ENCODE measurements around the gene KNL1. TPM values are rescaled to one million over a fixed set of nuclear protein-coding genes. Genes with fewer than 3 reads are reported as not detected.

The KNL1 gene
- total and polyA plus RNA-seq, 12 donors = 0.10 to 2.6 (median 0.63) TPM

DNA sequence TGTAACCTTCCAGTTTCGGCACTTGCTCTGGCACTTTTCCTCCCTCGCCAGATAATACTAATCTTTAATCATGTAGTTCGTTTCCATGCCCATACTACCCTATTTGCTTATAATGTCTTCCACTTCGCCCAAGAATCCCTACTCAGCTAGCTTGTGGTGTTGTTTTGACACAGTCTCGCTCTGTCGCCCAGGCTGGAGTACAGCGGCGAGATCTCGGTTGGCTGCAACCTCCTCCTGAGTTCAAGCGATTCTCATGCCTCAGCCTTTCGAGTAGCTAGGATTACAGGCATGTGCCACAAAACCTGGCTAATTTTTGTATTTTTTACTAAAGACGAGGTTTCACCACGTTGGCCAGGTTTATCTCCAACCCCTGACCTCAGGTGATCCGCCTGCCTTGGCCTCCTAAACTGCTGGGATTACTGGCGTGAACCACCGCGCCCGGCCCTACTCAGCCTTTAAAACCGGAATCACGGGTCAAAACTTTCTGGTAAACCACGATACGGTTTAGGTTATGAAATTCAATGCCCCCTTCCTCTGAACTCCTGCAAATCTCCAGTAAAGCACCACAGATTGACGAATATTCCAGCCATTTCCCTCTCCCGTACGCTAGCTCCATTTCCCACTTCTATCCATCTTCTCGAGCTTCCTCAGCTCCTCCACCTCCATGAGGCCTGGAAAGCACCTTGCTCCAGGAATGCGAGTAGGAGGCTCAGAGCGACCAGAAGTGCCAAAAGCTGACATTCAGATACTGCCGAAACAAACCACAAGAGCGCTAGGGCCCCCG is 100.0 kb downstream of the KNL1 start:
- Histone ChIP-seq H3K36me3 (peaks cover 0 to 31% (median 0%) of the 10 kb centered on the region in 9 donors), H3K4me1 (peaks cover 0 to 24% (median 18%) of the 10 kb centered on the region in 9 donors), H3K9me3 (no peaks in the 10 kb centered on the region), H3K27ac (peak overlapping the region; percentile 94 to 100 (median 98)), H3K4me3 (peak overlapping the region; percentile 52 to 90 (median 84)), H3K27me3 (no peaks in the 10 kb centered on the region)
- intact Hi-C loops (cut with DNase I) = loop anchor here in 3 of 10 donors (1.0 to 10.0 kb wide), 5 partner anchors 48 to 201 kb away; partner anchors contain the start of genes VPS18 (in 2 of the 3) and RMDN3 (in 1 of the 3)
- TF ChIP-seq, protein P1, sequence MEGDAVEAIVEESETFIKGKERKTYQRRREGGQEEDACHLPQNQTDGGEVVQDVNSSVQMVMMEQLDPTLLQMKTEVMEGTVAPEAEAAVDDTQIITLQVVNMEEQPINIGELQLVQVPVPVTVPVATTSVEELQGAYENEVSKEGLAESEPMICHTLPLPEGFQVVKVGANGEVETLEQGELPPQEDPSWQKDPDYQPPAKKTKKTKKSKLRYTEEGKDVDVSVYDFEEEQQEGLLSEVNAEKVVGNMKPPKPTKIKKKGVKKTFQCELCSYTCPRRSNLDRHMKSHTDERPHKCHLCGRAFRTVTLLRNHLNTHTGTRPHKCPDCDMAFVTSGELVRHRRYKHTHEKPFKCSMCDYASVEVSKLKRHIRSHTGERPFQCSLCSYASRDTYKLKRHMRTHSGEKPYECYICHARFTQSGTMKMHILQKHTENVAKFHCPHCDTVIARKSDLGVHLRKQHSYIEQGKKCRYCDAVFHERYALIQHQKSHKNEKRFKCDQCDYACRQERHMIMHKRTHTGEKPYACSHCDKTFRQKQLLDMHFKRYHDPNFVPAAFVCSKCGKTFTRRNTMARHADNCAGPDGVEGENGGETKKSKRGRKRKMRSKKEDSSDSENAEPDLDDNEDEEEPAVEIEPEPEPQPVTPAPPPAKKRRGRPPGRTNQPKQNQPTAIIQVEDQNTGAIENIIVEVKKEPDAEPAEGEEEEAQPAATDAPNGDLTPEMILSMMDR (IDR thresholded peaks at IDR 0.05) = no peak
- DNase-seq (no peak), ATAC-seq (peak in 1 of 8 donors; percentile 12)
- 34 to 35% methylated on average over 31 of the region's 31 CpGs for WGBS, 2 donors

DNA sequence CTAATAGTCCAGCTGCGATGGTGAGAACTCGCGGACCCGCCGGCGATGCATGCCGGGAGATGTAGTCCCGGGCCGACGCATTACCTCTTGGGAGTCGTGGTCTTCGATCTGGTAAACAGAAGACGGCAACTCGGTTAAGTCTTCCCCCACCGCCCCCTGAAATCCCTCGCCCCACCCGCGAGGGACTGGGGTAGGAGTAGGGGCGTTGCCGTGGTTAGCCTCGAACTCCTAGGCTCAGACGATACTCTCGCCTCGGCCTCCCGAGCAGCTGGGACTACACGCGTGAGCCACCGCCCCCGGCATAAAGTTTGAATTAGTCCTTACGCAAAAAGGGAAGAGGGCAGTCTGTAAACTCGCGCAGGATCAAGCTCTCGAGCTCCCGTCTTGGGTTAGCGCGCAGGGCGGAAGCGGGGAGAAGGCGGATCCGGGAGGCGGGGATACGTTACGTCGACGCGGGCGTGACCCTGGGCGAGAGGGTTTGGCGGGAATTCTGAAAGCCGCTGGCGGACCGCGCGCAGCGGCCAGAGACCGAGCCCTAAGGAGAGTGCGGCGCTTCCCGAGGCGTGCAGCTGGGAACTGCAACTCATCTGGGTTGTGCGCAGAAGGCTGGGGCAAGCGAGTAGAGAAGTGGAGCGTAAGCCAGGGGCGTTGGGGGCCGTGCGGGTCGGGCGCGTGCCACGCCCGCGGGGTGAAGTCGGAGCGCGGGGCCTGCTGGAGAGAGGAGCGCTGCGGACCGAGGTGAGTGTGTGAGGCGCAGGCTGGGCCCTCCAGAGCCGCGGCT is 100.8 kb downstream of the KNL1 start, which contains the start of gene RAD51:
Gene RAD51 (plus strand): TSS at position 487 of the 781 bp plus-strand sequence. CDS start 3,585 bp downstream, outside the sequence.
- Histone ChIP-seq H3K27me3 (no peaks in the 10 kb centered on the region), H3K27ac (peak within 1 kb of the TSS; percentile 94 to 100 (median 98)), H3K4me1 (peaks cover 0 to 24% (median 18%) of the 10 kb centered on the region in 9 donors), H3K36me3 (peaks cover 0 to 34% (median 0%) of the 10 kb centered on the region in 9 donors), H3K4me3 (peak within 1 kb of the TSS; percentile 52 to 90 (median 84)), H3K9me3 (no peaks in the 10 kb centered on the region)
- peak; percentile 94 for DNase-seq
- peak; percentile 98 to 99 (median 99) for ATAC-seq
- TF ChIP-seq, protein P1 (IDR thresholded peaks at IDR 0.05) = peak in 1 of 9 donors; percentile 18
- intact Hi-C loops (cut with DNase I) = loop anchor here in 4 of 10 donors (1.0 to 10.0 kb wide), 7 partner anchors 47 to 200 kb away; partner anchors contain the start of genes VPS18 (in 2 of the 4), DNAJC17 (in 1 of the 4), RMDN3 (in 1 of the 4) and ZFYVE19 (in 1 of the 4)
- 0 to 1% methylated on average over 81 of the region's 81 CpGs for WGBS, 2 donors

DNA sequence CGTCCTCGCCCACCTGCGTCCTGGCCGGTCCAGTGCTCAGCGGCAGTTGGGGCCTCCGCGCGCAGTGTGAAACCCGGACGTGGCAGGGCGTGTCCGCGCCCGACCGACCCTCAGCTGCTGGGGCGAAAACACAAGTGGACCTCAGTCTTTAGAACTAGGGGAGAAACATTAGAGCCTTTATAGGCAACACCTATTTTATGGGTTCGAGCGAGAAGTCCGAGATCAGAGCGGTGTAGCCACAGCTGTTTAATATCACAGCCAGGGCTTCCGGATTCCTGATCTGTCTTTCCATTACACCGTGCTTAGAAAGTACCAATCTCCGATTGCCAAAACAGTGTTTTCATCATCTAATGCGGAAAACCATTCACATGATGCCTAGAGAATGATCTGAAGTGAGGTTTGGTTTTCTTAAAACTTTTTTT is 101.4 kb downstream of the KNL1 start:
- Histone ChIP-seq H3K9me3 (no peaks in the 10 kb centered on the region), H3K36me3 (peaks cover 0 to 33% (median 0%) of the 10 kb centered on the region in 9 donors), H3K27me3 (no peaks in the 10 kb centered on the region), H3K4me1 (peaks cover 0 to 24% (median 18%) of the 10 kb centered on the region in 9 donors), H3K27ac (peak overlapping the region in 7 of 10 donors; percentile 95 to 100 (median 99)), H3K4me3 (peak overlapping the region; percentile 52 to 90 (median 84))
- DNase-seq (no peak), ATAC-seq (peak in 1 of 8 donors; percentile 50)
- 0 to 1% methylated on average over 24 of the region's 24 CpGs for WGBS, 2 donors
- TF ChIP-seq, protein P1 (IDR thresholded peaks at IDR 0.05) = no peak
- intact Hi-C loops (cut with DNase I) = loop anchor here in 4 of 10 donors (1.0 to 10.0 kb wide), 4 partner anchors 57 to 199 kb away; partner anchors contain the start of genes DNAJC17 (in 1 of the 4), VPS18 (in 1 of the 4) and ZFYVE19 (in 1 of the 4)
